ENCODE measurements around the gene SMAD5. TPM values are rescaled to one million over a fixed set of nuclear protein-coding genes. Genes with fewer than 3 reads are reported as not detected.

The SMAD5 gene
- total RNA-seq, 1 donor from 2014 or later = 48.5 TPM

- no peaks in the 10 kb centered on the region for H3K27me3 ChIP-seq (ENCODE audit: control insufficient read depth in 3 of 3, insufficient read depth in 3 of 3, low read length in 3 of 3)
- H3K27ac ChIP-seq (ENCODE audit: low read depth, low read length) = peak overlapping the region; percentile 94
- peak overlapping the region; percentile 94 to 97 (median 97) for H3K9ac ChIP-seq (ENCODE audit: low read depth in 1 of 3, low read length in 3 of 3)
- H3K9me3 ChIP-seq (ENCODE audit: control insufficient read depth in 3 of 3, low read length in 3 of 3) = no peaks in the 10 kb centered on the region
- peaks cover 23 to 34% (median 26%) of the 10 kb centered on the region in 3 donors for H3K4me1 ChIP-seq (ENCODE audit: control insufficient read depth in 3 of 3, insufficient read depth in 3 of 3, low read length in 3 of 3)
- H3K36me3 ChIP-seq (ENCODE audit: control insufficient read depth in 3 of 3, insufficient read depth in 3 of 3, low read length in 3 of 3) = no peaks in the 10 kb centered on the region
- peak overlapping the region; percentile 85 to 93 (median 91) for H3K4me3 ChIP-seq (ENCODE audit: low read length in 3 of 3)
These were observed 727 bp downstream of the SMAD5 start for GRCh38 chr5:136133222-136133921.

GRCh38 chr5:136133922-136134379 is 1.3 kb downstream of the SMAD5 start:
- peaks cover 25 to 36% (median 29%) of the 10 kb centered on the region in 3 donors for H3K4me1 ChIP-seq (ENCODE audit: control insufficient read depth in 3 of 3, insufficient read depth in 3 of 3, low read length in 3 of 3)
- H3K9ac ChIP-seq (ENCODE audit: low read depth in 1 of 3, low read length in 3 of 3) = peak overlapping the region; percentile 94 to 97 (median 97)
- H3K9me3 ChIP-seq (ENCODE audit: control insufficient read depth in 3 of 3, low read length in 3 of 3) = no peaks in the 10 kb centered on the region
- peak overlapping the region; percentile 85 to 93 (median 91) for H3K4me3 ChIP-seq (ENCODE audit: low read length in 3 of 3)
- no peaks in the 10 kb centered on the region for H3K27me3 ChIP-seq (ENCODE audit: control insufficient read depth in 3 of 3, insufficient read depth in 3 of 3, low read length in 3 of 3)
- peak overlapping the region; percentile 94 for H3K27ac ChIP-seq (ENCODE audit: low read depth, low read length)
- no peaks in the 10 kb centered on the region for H3K36me3 ChIP-seq (ENCODE audit: control insufficient read depth in 3 of 3, insufficient read depth in 3 of 3, low read length in 3 of 3)

- no peaks in the 10 kb centered on the region for H3K27me3 ChIP-seq (ENCODE audit: control insufficient read depth in 3 of 3, insufficient read depth in 3 of 3, low read length in 3 of 3)
- no peak overlapping the region for H3K27ac ChIP-seq (ENCODE audit: low read depth, low read length)
- H3K9ac ChIP-seq (ENCODE audit: low read depth in 1 of 3, low read length in 3 of 3) = peak overlapping the region; percentile 17 to 34 (median 25)
- no peaks in the 10 kb centered on the region for H3K9me3 ChIP-seq (ENCODE audit: control insufficient read depth in 3 of 3, low read length in 3 of 3)
- peaks cover 27 to 40% (median 29%) of the 10 kb centered on the region in 3 donors for H3K4me1 ChIP-seq (ENCODE audit: control insufficient read depth in 3 of 3, insufficient read depth in 3 of 3, low read length in 3 of 3)
- peak overlapping the region in 1 of 3 donors; percentile 10 for H3K4me3 ChIP-seq (ENCODE audit: low read length in 3 of 3)
- H3K36me3 ChIP-seq (ENCODE audit: control insufficient read depth in 3 of 3, insufficient read depth in 3 of 3, low read length in 3 of 3) = no peaks in the 10 kb centered on the region
These were observed 2.0 kb downstream of the SMAD5 start for GRCh38 chr5:136134653-136135052.

GRCh38 chr5:136135536-136135935 is 2.9 kb downstream of the SMAD5 start:
- Histone ChIP-seq H3K27ac (ENCODE audit: low read depth, low read length) (no peak overlapping the region), H3K4me3 (ENCODE audit: low read length in 3 of 3) (no peak overlapping the region), H3K4me1 (ENCODE audit: control insufficient read depth in 3 of 3, insufficient read depth in 3 of 3, low read length in 3 of 3) (peaks cover 29 to 44% (median 33%) of the 10 kb centered on the region in 3 donors), H3K9ac (ENCODE audit: low read depth in 1 of 3, low read length in 3 of 3) (peak overlapping the region in 1 of 3 donors; percentile 17), H3K36me3 (ENCODE audit: control insufficient read depth in 3 of 3, insufficient read depth in 3 of 3, low read length in 3 of 3) (no peaks in the 10 kb centered on the region), H3K9me3 (ENCODE audit: control insufficient read depth in 3 of 3, low read length in 3 of 3) (no peaks in the 10 kb centered on the region), H3K27me3 (ENCODE audit: control insufficient read depth in 3 of 3, insufficient read depth in 3 of 3, low read length in 3 of 3) (no peaks in the 10 kb centered on the region)

GRCh38 chr5:136137497-136138220 is 5.0 kb downstream of the SMAD5 start:
- no peak overlapping the region for H3K9ac ChIP-seq (ENCODE audit: low read depth in 1 of 3, low read length in 3 of 3)
- H3K36me3 ChIP-seq (ENCODE audit: control insufficient read depth in 3 of 3, insufficient read depth in 3 of 3, low read length in 3 of 3) = no peaks in the 10 kb centered on the region
- H3K9me3 ChIP-seq (ENCODE audit: control insufficient read depth in 3 of 3, low read length in 3 of 3) = no peaks in the 10 kb centered on the region
- H3K27me3 ChIP-seq (ENCODE audit: control insufficient read depth in 3 of 3, insufficient read depth in 3 of 3, low read length in 3 of 3) = no peaks in the 10 kb centered on the region
- peaks cover 26 to 43% (median 27%) of the 10 kb centered on the region in 3 donors for H3K4me1 ChIP-seq (ENCODE audit: control insufficient read depth in 3 of 3, insufficient read depth in 3 of 3, low read length in 3 of 3)
- no peak overlapping the region for H3K4me3 ChIP-seq (ENCODE audit: low read length in 3 of 3)
- no peak overlapping the region for H3K27ac ChIP-seq (ENCODE audit: low read depth, low read length)

GRCh38 chr5:136141561-136141960 is 8.9 kb downstream of the SMAD5 start:
- no peaks in the 10 kb centered on the region for H3K27me3 ChIP-seq (ENCODE audit: control insufficient read depth in 3 of 3, insufficient read depth in 3 of 3, low read length in 3 of 3)
- H3K27ac ChIP-seq (ENCODE audit: low read depth, low read length) = no peak overlapping the region
- H3K36me3 ChIP-seq (ENCODE audit: control insufficient read depth in 3 of 3, insufficient read depth in 3 of 3, low read length in 3 of 3) = no peaks in the 10 kb centered on the region
- peaks cover 15 to 35% (median 25%) of the 10 kb centered on the region in 3 donors for H3K4me1 ChIP-seq (ENCODE audit: control insufficient read depth in 3 of 3, insufficient read depth in 3 of 3, low read length in 3 of 3)
- H3K4me3 ChIP-seq (ENCODE audit: low read length in 3 of 3) = no peak overlapping the region
- no peak overlapping the region for H3K9ac ChIP-seq (ENCODE audit: low read depth in 1 of 3, low read length in 3 of 3)
- no peaks in the 10 kb centered on the region for H3K9me3 ChIP-seq (ENCODE audit: control insufficient read depth in 3 of 3, low read length in 3 of 3)

- Histone ChIP-seq H3K27me3 (ENCODE audit: control insufficient read depth in 3 of 3, insufficient read depth in 3 of 3, low read length in 3 of 3) (no peaks in the 10 kb centered on the region), H3K36me3 (ENCODE audit: control insufficient read depth in 3 of 3, insufficient read depth in 3 of 3, low read length in 3 of 3) (no peaks in the 10 kb centered on the region), H3K4me3 (ENCODE audit: low read length in 3 of 3) (no peak overlapping the region), H3K4me1 (ENCODE audit: control insufficient read depth in 3 of 3, insufficient read depth in 3 of 3, low read length in 3 of 3) (peaks cover 8 to 27% (median 21%) of the 10 kb centered on the region in 3 donors), H3K9ac (ENCODE audit: low read depth in 1 of 3, low read length in 3 of 3) (no peak overlapping the region), H3K9me3 (ENCODE audit: control insufficient read depth in 3 of 3, low read length in 3 of 3) (no peaks in the 10 kb centered on the region), H3K27ac (ENCODE audit: low read depth, low read length) (no peak overlapping the region)
These were observed 10.7 kb downstream of the SMAD5 start for GRCh38 chr5:136143312-136143711.

GRCh38 chr5:136143763-136144162 is 11.1 kb downstream of the SMAD5 start:
- Histone ChIP-seq H3K36me3 (ENCODE audit: control insufficient read depth in 3 of 3, insufficient read depth in 3 of 3, low read length in 3 of 3) (no peaks in the 10 kb centered on the region), H3K4me3 (ENCODE audit: low read length in 3 of 3) (no peak overlapping the region), H3K4me1 (ENCODE audit: control insufficient read depth in 3 of 3, insufficient read depth in 3 of 3, low read length in 3 of 3) (peaks cover 7 to 28% (median 18%) of the 10 kb centered on the region in 3 donors), H3K9me3 (ENCODE audit: control insufficient read depth in 3 of 3, low read length in 3 of 3) (no peaks in the 10 kb centered on the region), H3K9ac (ENCODE audit: low read depth in 1 of 3, low read length in 3 of 3) (no peak overlapping the region), H3K27ac (ENCODE audit: low read depth, low read length) (no peak overlapping the region), H3K27me3 (ENCODE audit: control insufficient read depth in 3 of 3, insufficient read depth in 3 of 3, low read length in 3 of 3) (no peaks in the 10 kb centered on the region)

GRCh38 chr5:136145030-136145429 is 12.4 kb downstream of the SMAD5 start:
- Histone ChIP-seq H3K4me3 (ENCODE audit: low read length in 3 of 3) (no peak overlapping the region), H3K4me1 (ENCODE audit: control insufficient read depth in 3 of 3, insufficient read depth in 3 of 3, low read length in 3 of 3) (peaks cover 4 to 29% (median 16%) of the 10 kb centered on the region in 3 donors), H3K36me3 (ENCODE audit: control insufficient read depth in 3 of 3, insufficient read depth in 3 of 3, low read length in 3 of 3) (no peaks in the 10 kb centered on the region)

GRCh38 chr5:136146201-136146600 is 13.6 kb downstream of the SMAD5 start:
- H3K9ac ChIP-seq (ENCODE audit: low read depth in 1 of 3, low read length in 3 of 3) = no peak overlapping the region
- H3K4me3 ChIP-seq (ENCODE audit: low read length in 3 of 3) = no peak overlapping the region
- no peaks in the 10 kb centered on the region for H3K27me3 ChIP-seq (ENCODE audit: control insufficient read depth in 3 of 3, insufficient read depth in 3 of 3, low read length in 3 of 3)
- no peaks in the 10 kb centered on the region for H3K36me3 ChIP-seq (ENCODE audit: control insufficient read depth in 3 of 3, insufficient read depth in 3 of 3, low read length in 3 of 3)
- H3K4me1 ChIP-seq (ENCODE audit: control insufficient read depth in 3 of 3, insufficient read depth in 3 of 3, low read length in 3 of 3) = peaks cover 0 to 25% (median 14%) of the 10 kb centered on the region in 3 donors
- H3K27ac ChIP-seq (ENCODE audit: low read depth, low read length) = no peak overlapping the region
- H3K9me3 ChIP-seq (ENCODE audit: control insufficient read depth in 3 of 3, low read length in 3 of 3) = no peaks in the 10 kb centered on the region

More at GRCh38 chr5:136145030-136145429, 12.4 kb downstream of the SMAD5 start:
- H3K27me3 ChIP-seq (ENCODE audit: control insufficient read depth in 3 of 3, insufficient read depth in 3 of 3, low read length in 3 of 3) = no peaks in the 10 kb centered on the region
- no peak overlapping the region for H3K9ac ChIP-seq (ENCODE audit: low read depth in 1 of 3, low read length in 3 of 3)
- H3K27ac ChIP-seq (ENCODE audit: low read depth, low read length) = no peak overlapping the region
- H3K9me3 ChIP-seq (ENCODE audit: control insufficient read depth in 3 of 3, low read length in 3 of 3) = no peaks in the 10 kb centered on the region
